Left ventricle myocardium inferior (tissue), 1 donor: Measurements from ENCODE around the gene OR2F1. TPM values are rescaled to one million over a fixed set of nuclear protein-coding genes. Genes with fewer than 3 reads are reported as not detected.
"Not testable (repeated sequence)": the region's sequence is repeated elsewhere in the genome, so short reads cannot be mapped to it uniquely, and the experiment has no call there.

Source experiments
- DNase-seq: peaks from one replicate; pipeline ENCODE4 v3.0.0-alpha.2; 2020
- H3K27ac ChIP-seq: fragments of 200-600 bp; replicated peaks from 2 replicates; pipeline ENCODE4 v1.8.0; 2021
- H3K27me3 ChIP-seq: fragments of 200-600 bp; 2 replicates; pipeline ENCODE4 v1.8.0; 2021; ENCODE audit warnings: low read depth
- H3K36me3 ChIP-seq: fragments of 200-600 bp; 2 replicates; pipeline ENCODE4 v1.8.0; 2021
- H3K4me1 ChIP-seq: fragments of 200-600 bp; 2 replicates; pipeline ENCODE4 v1.8.0; 2021
- H3K4me3 ChIP-seq: fragments of 200-600 bp; 2 replicates; pipeline ENCODE4 v1.8.0; 2021; ENCODE audit warnings: mild to moderate bottlenecking, moderate library complexity
- H3K9me3 ChIP-seq: fragments of 200-600 bp; replicated peaks from 2 replicates; pipeline ENCODE4 v1.8.0; 2021
- intact Hi-C: fragments of 100-400 bp; cut with micrococcal nuclease; formaldehyde crosslinking; loops from one replicate; pipeline ENCODE4 v1.11.0; 2022
- total RNA-seq: library from RNA; stranded (reverse); fragmentation: NEBNext Ultra II Directional; extraction: Animal tissue kit (Norgen Biotek cat#: 25700); gene quantifications from one replicate; pipeline ENCODE4 v1.2.1, GENCODE V29; 2021
- TF ChIP-seq, protein P1 (sequence below): fragments of 200-600 bp; IDR thresholded peaks from 2 replicates; pipeline ENCODE4 v1.8.0; 2021; ENCODE audit warnings: antibody characterized with exemption, mild to moderate bottlenecking, borderline replicate concordance
- donor health status: DM: no; HTN: yes; CAD: no; lungs with severe emphysema.

The OR2F1 gene
- total RNA-seq, 1 donor from 2014 or later = not detected

DNA sequence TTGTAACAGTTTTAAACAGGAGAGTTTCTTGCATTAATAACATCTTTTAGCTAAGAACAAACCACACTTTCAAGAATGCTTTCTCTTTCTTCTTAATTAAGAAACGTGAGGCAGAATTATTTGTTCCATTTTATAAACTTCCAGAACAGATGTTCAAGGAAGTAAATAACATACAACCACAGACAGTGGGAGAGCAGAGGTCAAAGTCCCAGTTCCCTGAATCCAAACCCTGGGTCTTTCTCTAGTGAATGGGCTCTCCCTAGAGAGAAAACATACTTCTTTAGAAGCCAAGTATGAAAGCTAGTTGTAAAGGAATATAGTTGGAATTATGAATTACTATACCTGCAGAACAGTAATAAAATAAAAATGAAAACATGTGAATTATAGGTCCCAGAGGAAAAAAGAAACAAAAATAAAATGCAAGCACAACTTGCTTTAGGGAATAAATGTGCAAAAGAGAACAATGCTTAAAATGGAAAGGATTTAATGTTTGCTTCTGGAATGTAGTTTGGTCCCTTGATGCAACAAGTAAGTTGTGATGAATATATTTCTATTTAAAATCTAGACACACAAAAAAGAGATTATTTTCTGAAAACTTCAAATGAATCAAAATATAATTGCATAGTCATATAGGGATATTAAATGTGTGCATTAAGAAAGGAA is 51.5 kb downstream of the OR2F1 start:
- peak overlapping the region; percentile 20 for H3K27ac ChIP-seq
- no peak overlapping the region for H3K4me3 ChIP-seq
- peaks cover 21% of the 10 kb centered on the region for H3K9me3 ChIP-seq
- no peaks in the 10 kb centered on the region for H3K27me3 ChIP-seq
- no peaks in the 10 kb centered on the region for H3K4me1 ChIP-seq
- TF ChIP-seq, protein P1, sequence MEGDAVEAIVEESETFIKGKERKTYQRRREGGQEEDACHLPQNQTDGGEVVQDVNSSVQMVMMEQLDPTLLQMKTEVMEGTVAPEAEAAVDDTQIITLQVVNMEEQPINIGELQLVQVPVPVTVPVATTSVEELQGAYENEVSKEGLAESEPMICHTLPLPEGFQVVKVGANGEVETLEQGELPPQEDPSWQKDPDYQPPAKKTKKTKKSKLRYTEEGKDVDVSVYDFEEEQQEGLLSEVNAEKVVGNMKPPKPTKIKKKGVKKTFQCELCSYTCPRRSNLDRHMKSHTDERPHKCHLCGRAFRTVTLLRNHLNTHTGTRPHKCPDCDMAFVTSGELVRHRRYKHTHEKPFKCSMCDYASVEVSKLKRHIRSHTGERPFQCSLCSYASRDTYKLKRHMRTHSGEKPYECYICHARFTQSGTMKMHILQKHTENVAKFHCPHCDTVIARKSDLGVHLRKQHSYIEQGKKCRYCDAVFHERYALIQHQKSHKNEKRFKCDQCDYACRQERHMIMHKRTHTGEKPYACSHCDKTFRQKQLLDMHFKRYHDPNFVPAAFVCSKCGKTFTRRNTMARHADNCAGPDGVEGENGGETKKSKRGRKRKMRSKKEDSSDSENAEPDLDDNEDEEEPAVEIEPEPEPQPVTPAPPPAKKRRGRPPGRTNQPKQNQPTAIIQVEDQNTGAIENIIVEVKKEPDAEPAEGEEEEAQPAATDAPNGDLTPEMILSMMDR = no peak
- H3K36me3 ChIP-seq = no peaks in the 10 kb centered on the region
- intact Hi-C loops = no loop called here
- no peak for DNase-seq

- DNase-seq = no peak
- no peaks in the 10 kb centered on the region for H3K4me1 ChIP-seq
- TF ChIP-seq, protein P1 = no peak
- no peak overlapping the region for H3K27ac ChIP-seq
- no peaks in the 10 kb centered on the region for H3K27me3 ChIP-seq
- peaks cover 22% of the 10 kb centered on the region for H3K9me3 ChIP-seq
- intact Hi-C loops = no loop called here
- H3K4me3 ChIP-seq = no peak overlapping the region
- no peaks in the 10 kb centered on the region for H3K36me3 ChIP-seq
Measured at GRCh38 chr7:144006692-144007042, 52.0 kb downstream of the OR2F1 start.

- intact Hi-C loops = no loop called here
- Histone ChIP-seq H3K9me3 (peaks cover 22% of the 10 kb centered on the region), H3K27me3 (no peaks in the 10 kb centered on the region), H3K27ac (no peak overlapping the region), H3K4me1 (no peaks in the 10 kb centered on the region), H3K4me3 (no peak overlapping the region), H3K36me3 (no peaks in the 10 kb centered on the region)
- TF ChIP-seq, protein P1 = no peak
- no peak for DNase-seq
Measured at GRCh38 chr7:144009361-144009760, 54.7 kb downstream of the OR2F1 start.

GRCh38 chr7:144010061-144010460 is 55.4 kb downstream of the OR2F1 start:
- H3K27ac ChIP-seq, H3K4me1 ChIP-seq, H3K4me3 ChIP-seq, DNase-seq, intact Hi-C loops, H3K27me3 ChIP-seq, H3K36me3 ChIP-seq: not testable (repeated sequence)
- peaks cover 25% of the 10 kb centered on the region for H3K9me3 ChIP-seq

- H3K9me3 ChIP-seq = peaks cover 25% of the 10 kb centered on the region
- H3K4me3 ChIP-seq, H3K27me3 ChIP-seq, H3K36me3 ChIP-seq, H3K4me1 ChIP-seq, intact Hi-C loops, H3K27ac ChIP-seq, DNase-seq: not testable (repeated sequence)
Measured at GRCh38 chr7:144010821-144011220, 56.2 kb downstream of the OR2F1 start.

- H3K4me1 ChIP-seq = no peaks in the 10 kb centered on the region
- H3K4me3 ChIP-seq = no peak overlapping the region
- no peaks in the 10 kb centered on the region for H3K27me3 ChIP-seq
- intact Hi-C loops = no loop called here
- no peaks in the 10 kb centered on the region for H3K36me3 ChIP-seq
- TF ChIP-seq, protein P1 = no peak
- DNase-seq = no peak
- no peak overlapping the region for H3K27ac ChIP-seq
- peaks cover 25% of the 10 kb centered on the region for H3K9me3 ChIP-seq
Measured at GRCh38 chr7:144011458-144012230, 57.0 kb downstream of the OR2F1 start.

Other genes starting within 250 kb of the OR2F1 start
- gene CTAGE6, start 197.1 kb upstream of the OR2F1 start, total RNA-seq = not detected
- 38.2 TPM for gene TCAF1, start 52.7 kb upstream of the OR2F1 start, total RNA-seq
- not detected for gene OR2F2, start 19.6 kb upstream of the OR2F1 start, total RNA-seq
- not detected for gene OR6B1, start 45.5 kb downstream of the OR2F1 start, total RNA-seq
- not detected for gene OR2A5, start 94.1 kb downstream of the OR2F1 start, total RNA-seq
- gene OR2A25, start 115.0 kb downstream of the OR2F1 start, total RNA-seq = not detected
- gene OR2A12, start 131.4 kb downstream of the OR2F1 start, total RNA-seq = not detected
- gene OR2A2, start 154.7 kb downstream of the OR2F1 start, total RNA-seq = not detected
- not detected for gene OR2A14, start 168.3 kb downstream of the OR2F1 start, total RNA-seq
- gene CTAGE4, start 228.6 kb downstream of the OR2F1 start, total RNA-seq = 0.16 TPM
- 0.38 TPM for gene ARHGEF35, start 241.0 kb downstream of the OR2F1 start, total RNA-seq